Measurements from ENCODE around the gene GAD2. TPM values are rescaled to one million over a fixed set of nuclear protein-coding genes. Genes with fewer than 3 reads are reported as not detected.

The GAD2 gene
- total RNA-seq, 1 donor from 2014 or later: 0.41 TPM

DNA sequence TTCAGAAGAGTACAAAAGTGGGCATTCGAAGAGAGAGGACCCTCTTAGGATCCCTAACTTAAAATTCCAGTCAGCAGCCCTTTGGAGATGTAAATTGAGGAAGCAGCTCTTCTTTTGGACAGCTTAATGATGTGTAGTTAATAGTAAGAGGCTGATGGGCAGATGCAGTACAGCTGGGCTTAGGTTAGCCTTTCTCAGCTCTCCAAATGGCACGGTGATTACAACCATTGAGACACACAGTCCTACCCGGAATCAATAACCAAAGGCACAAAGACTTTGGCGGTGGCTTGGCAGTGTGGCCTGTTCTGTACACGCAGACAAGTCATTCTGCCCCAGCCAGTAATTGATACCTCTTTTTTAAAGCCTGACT lies 26.8 kb downstream of the GAD2 start:
- peak; percentile 46 for DNase-seq (ENCODE audit: low spot score)

DNA sequence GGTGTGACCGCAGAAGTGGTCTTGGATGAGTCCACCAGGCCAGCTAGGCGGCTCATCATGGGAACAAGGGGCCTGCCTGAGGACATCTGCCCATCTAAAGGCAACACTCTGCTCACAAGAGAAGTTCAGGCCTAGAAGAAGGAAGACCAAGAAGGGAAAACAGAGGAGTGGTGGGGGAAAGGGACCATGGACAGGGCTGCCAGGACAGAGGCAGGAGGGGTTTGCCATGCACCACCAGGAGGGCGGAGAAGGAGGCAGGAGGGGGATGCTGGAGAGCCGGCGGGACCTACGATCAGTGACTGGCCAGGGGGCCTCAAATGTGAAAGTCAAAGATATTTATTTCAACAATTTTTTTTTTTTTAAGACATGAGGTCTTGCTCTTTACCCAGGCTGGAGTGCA lies 33.1 kb downstream of the GAD2 start:
- Mint-ChIP-seq H3K27me3 (ENCODE audit: insufficient read depth, low read depth) (peaks cover 3% of the 10 kb centered on the region), H3K4me1 (peaks cover 3% of the 10 kb centered on the region), H3K9me3 (no peaks in the 10 kb centered on the region), H3K36me3 (no peaks in the 10 kb centered on the region), H3K27ac (no peak overlapping the region), H3K4me3 (no peak overlapping the region)
- Histone ChIP-seq H3F3A (ENCODE audit: low read depth) (no peaks in the 10 kb centered on the region), H3K27ac (no peak overlapping the region), H3K36me3 (no peaks in the 10 kb centered on the region), H3K27me3 (peaks cover 37% of the 10 kb centered on the region), H3K4me2 (no peak overlapping the region), H3K9me3 (ENCODE audit: low read depth) (no peaks in the 10 kb centered on the region), H2AFZ (replicated peaks) (no peak overlapping the region), H3K4me1 (no peaks in the 10 kb centered on the region), H3K9ac (no peak overlapping the region), H4K20me1 (ENCODE audit: low read depth) (no peaks in the 10 kb centered on the region), H3K4me3 (no peak overlapping the region), H3K79me2 (ENCODE audit: low read depth) (no peaks in the 10 kb centered on the region)
- no peak for TF ChIP-seq EZH2 (IDR thresholded peaks at IDR 0.05)
- TF ChIP-seq, protein P1, sequence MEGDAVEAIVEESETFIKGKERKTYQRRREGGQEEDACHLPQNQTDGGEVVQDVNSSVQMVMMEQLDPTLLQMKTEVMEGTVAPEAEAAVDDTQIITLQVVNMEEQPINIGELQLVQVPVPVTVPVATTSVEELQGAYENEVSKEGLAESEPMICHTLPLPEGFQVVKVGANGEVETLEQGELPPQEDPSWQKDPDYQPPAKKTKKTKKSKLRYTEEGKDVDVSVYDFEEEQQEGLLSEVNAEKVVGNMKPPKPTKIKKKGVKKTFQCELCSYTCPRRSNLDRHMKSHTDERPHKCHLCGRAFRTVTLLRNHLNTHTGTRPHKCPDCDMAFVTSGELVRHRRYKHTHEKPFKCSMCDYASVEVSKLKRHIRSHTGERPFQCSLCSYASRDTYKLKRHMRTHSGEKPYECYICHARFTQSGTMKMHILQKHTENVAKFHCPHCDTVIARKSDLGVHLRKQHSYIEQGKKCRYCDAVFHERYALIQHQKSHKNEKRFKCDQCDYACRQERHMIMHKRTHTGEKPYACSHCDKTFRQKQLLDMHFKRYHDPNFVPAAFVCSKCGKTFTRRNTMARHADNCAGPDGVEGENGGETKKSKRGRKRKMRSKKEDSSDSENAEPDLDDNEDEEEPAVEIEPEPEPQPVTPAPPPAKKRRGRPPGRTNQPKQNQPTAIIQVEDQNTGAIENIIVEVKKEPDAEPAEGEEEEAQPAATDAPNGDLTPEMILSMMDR (IDR thresholded peaks at IDR 0.05): no peak
- no peak for DNase-seq (ENCODE audit: low spot score)

More for the DNA sequence above, 26.8 kb downstream of the GAD2 start:
- no peaks in the 10 kb centered on the region for H3K36me3 Mint-ChIP-seq
- H3K9me3 ChIP-seq (ENCODE audit: low read depth): no peaks in the 10 kb centered on the region
- H3F3A ChIP-seq (ENCODE audit: low read depth): peaks cover 18% of the 10 kb centered on the region
- peaks cover 7% of the 10 kb centered on the region for H3K4me1 Mint-ChIP-seq
- no peaks in the 10 kb centered on the region for H3K9me3 Mint-ChIP-seq
- peaks cover 10% of the 10 kb centered on the region for H3K27me3 Mint-ChIP-seq (ENCODE audit: insufficient read depth, low read depth)
- no peaks in the 10 kb centered on the region for H3K36me3 ChIP-seq
- no peak overlapping the region for H3K4me3 ChIP-seq
- TF ChIP-seq, protein P1 (IDR thresholded peaks at IDR 0.05): no peak
- TF ChIP-seq EZH2 (IDR thresholded peaks at IDR 0.05) (no peak), EZH2phosphoT487 (IDR thresholded peaks at IDR 0.05) (no peak)
- no peak overlapping the region for H2AFZ ChIP-seq (replicated peaks)
- peaks cover 93% of the 10 kb centered on the region for H3K27me3 ChIP-seq
- no peak overlapping the region for H3K27ac Mint-ChIP-seq
- H3K4me3 Mint-ChIP-seq: no peak overlapping the region
- peaks cover 21% of the 10 kb centered on the region for H3K4me1 ChIP-seq
- no peaks in the 10 kb centered on the region for H3K79me2 ChIP-seq (ENCODE audit: low read depth)
- H3K27ac ChIP-seq: no peak overlapping the region
- peaks cover 25% of the 10 kb centered on the region for H4K20me1 ChIP-seq (ENCODE audit: low read depth)
- peak overlapping the region; percentile 59 for H3K4me2 ChIP-seq
- no peak overlapping the region for H3K9ac ChIP-seq

DNA sequence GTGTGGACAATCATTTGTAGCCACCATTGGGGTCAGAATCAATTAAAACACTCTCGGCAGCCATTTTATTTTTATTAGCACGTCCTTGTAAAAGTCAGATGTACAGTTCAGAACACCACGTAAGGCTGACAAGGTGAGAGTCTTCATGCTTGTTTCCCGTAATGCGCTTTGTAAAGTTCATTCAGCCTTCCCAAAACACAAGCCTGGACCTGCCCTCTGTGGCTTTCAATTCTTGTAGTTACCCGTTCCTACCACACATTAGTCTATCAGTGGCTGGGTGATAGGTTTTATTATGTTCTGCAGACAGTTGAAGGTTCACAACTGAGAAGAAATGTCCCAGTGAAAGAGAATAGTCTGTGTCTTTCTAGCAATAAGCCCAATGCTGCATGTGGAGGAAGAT lies 35.4 kb downstream of the GAD2 start:
- no peaks in the 10 kb centered on the region for H3F3A ChIP-seq (ENCODE audit: low read depth)
- no peak overlapping the region for H3K9ac ChIP-seq
- no peak for DNase-seq (ENCODE audit: low spot score)
- no peaks in the 10 kb centered on the region for H3K4me1 ChIP-seq
- Mint-ChIP-seq H3K4me3 (no peak overlapping the region), H3K27me3 (ENCODE audit: insufficient read depth, low read depth) (peaks cover 3% of the 10 kb centered on the region), H3K9me3 (no peaks in the 10 kb centered on the region), H3K4me1 (peaks cover 3% of the 10 kb centered on the region), H3K27ac (no peak overlapping the region), H3K36me3 (no peaks in the 10 kb centered on the region)
- H4K20me1 ChIP-seq (ENCODE audit: low read depth): no peaks in the 10 kb centered on the region
- H3K79me2 ChIP-seq (ENCODE audit: low read depth): no peaks in the 10 kb centered on the region
- H3K27ac ChIP-seq: no peak overlapping the region
- H3K27me3 ChIP-seq: peaks cover 15% of the 10 kb centered on the region
- H3K36me3 ChIP-seq: no peaks in the 10 kb centered on the region
- no peak for TF ChIP-seq EZH2phosphoT487 (IDR thresholded peaks at IDR 0.05)
- no peaks in the 10 kb centered on the region for H3K9me3 ChIP-seq (ENCODE audit: low read depth)
- H3K4me3 ChIP-seq: no peak overlapping the region
- H3K4me2 ChIP-seq: no peak overlapping the region
- H2AFZ ChIP-seq (replicated peaks): no peak overlapping the region

DNA sequence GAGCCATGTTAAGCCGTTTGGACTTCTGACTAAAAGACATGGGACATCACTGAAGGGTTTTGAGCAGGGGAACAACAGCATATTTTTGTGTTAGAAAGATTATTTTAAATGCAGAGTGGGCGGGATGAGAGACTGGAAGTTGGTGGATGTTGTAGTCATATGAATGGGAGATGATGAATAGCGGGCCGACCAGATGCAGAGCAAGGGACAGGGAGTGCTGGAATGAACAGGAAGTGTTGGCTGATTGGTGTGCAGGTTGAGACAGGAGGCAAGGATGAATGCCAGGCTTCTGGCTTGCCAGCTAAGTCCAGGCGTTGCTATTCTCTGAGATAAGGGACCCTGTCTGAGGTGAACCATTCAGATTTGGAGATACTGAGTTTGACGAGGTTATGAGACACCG lies 38.0 kb downstream of the GAD2 start:
- no peaks in the 10 kb centered on the region for H3K4me1 ChIP-seq
- H3K4me2 ChIP-seq: no peak overlapping the region
- H4K20me1 ChIP-seq (ENCODE audit: low read depth): no peaks in the 10 kb centered on the region
- Mint-ChIP-seq H3K4me1 (no peaks in the 10 kb centered on the region), H3K27ac (no peak overlapping the region), H3K36me3 (no peaks in the 10 kb centered on the region), H3K9me3 (no peaks in the 10 kb centered on the region), H3K4me3 (no peak overlapping the region), H3K27me3 (ENCODE audit: insufficient read depth, low read depth) (no peaks in the 10 kb centered on the region)
- no peaks in the 10 kb centered on the region for H3K36me3 ChIP-seq
- no peak for DNase-seq (ENCODE audit: low spot score)
- H3K9ac ChIP-seq: no peak overlapping the region
- H3K9me3 ChIP-seq (ENCODE audit: low read depth): no peaks in the 10 kb centered on the region
- no peak overlapping the region for H3K27ac ChIP-seq
- no peak overlapping the region for H3K4me3 ChIP-seq
- no peaks in the 10 kb centered on the region for H3K79me2 ChIP-seq (ENCODE audit: low read depth)
- H2AFZ ChIP-seq (replicated peaks): no peak overlapping the region
- TF ChIP-seq, protein P1 (IDR thresholded peaks at IDR 0.05): no peak
- TF ChIP-seq EZH2phosphoT487 (IDR thresholded peaks at IDR 0.05) (no peak), EZH2 (IDR thresholded peaks at IDR 0.05) (no peak)
- no peaks in the 10 kb centered on the region for H3K27me3 ChIP-seq
- no peaks in the 10 kb centered on the region for H3F3A ChIP-seq (ENCODE audit: low read depth)
